ENCODE results near the gene SORBS2.

DNA sequence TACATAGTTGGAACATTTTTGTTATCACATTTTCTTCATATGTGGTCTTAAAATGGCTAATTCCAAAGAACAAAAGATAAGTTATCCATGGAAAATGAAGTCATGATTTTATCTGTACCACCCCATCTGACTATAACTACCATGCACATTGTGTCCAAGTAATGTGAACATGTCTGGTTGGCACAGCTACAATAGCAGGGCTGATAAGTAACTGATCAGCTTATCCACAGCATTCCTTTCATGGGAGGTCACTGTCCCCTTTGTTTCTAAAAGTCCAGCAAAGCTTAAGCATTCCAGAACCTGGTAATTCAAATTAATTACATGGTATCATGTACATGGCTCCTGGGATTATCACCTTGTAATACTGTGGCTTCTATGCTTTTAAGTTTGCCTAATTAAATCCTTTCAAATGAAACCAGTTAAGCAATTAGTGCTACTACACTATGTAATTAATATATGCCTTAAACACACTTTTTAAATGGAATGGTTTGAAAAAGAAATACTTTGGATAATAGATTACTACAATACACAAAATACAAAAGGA lies 21.1 kb upstream of the SORBS2 start:
- no peak for TF ChIP-seq SMC3 (IDR thresholded peaks at IDR 0.05)
- no peak for TF ChIP-seq POLR2A (IDR thresholded peaks at IDR 0.05; ENCODE audit: low read length)
